Hepatocyte (in vitro differentiated cells): ENCODE data around the gene FAM47A. TPM values are rescaled to one million over a fixed set of nuclear protein-coding genes. Genes with fewer than 3 reads are reported as not detected.

ENCODE experiments used
- DNase-seq: peaks from one replicate; pipeline ENCODE4 v3.0.0-alpha.2; 2016; ENCODE audit warnings: low spot score
- H2AFZ ChIP-seq: fragments of 200-600 bp; sonication (generic); 2 replicates; pipeline ENCODE4 v1.6.0; 2016; ENCODE audit warnings: antibody characterized with exemption, mild to moderate bottlenecking
- H3K27ac ChIP-seq: fragments of 200-600 bp; sonication (generic); 2 replicates; pipeline ENCODE4 v1.5.1; 2016; ENCODE audit warnings: mild to moderate bottlenecking
- H3K27me3 ChIP-seq: fragments of 200-600 bp; sonication (generic); 2 replicates; pipeline ENCODE4 v1.6.1; 2016
- H3K36me3 ChIP-seq: fragments of 200-600 bp; sonication (generic); replicated peaks from 2 replicates; pipeline ENCODE4 v1.5.1; 2016; ENCODE audit warnings: low read depth; ENCODE audit not compliant: insufficient read depth
- H3K4me1 ChIP-seq: fragments of 200-600 bp; sonication (generic); 2 replicates; pipeline ENCODE4 v1.5.1; 2016; ENCODE audit warnings: mild to moderate bottlenecking, moderate library complexity; ENCODE audit not compliant: insufficient read depth
- H3K4me2 ChIP-seq: fragments of 200-600 bp; sonication (generic); 2 replicates; pipeline ENCODE4 v1.6.0; 2016
- H3K4me3 ChIP-seq: fragments of 200-600 bp; sonication (generic); 2 replicates; pipeline ENCODE4 v1.5.1; 2016; ENCODE audit warnings: mild to moderate bottlenecking
- H3K79me2 ChIP-seq: fragments of 200-600 bp; sonication (generic); 2 replicates; pipeline ENCODE4 v1.6.0; 2017; ENCODE audit warnings: mild to moderate bottlenecking
- H3K9me2 ChIP-seq: fragments of 200-600 bp; sonication (generic); replicated peaks from 2 replicates; pipeline ENCODE4 v1.6.0; 2017; ENCODE audit warnings: mild to moderate bottlenecking; ENCODE audit not compliant: insufficient read depth
- H3K9me3 ChIP-seq: fragments of 200-600 bp; sonication (generic); 2 replicates; pipeline ENCODE4 v1.5.1; 2016; ENCODE audit warnings: low read depth, mild to moderate bottlenecking
- H4K20me1 ChIP-seq: fragments of 200-600 bp; sonication (generic); 2 replicates; pipeline ENCODE4 v1.6.0; 2016; ENCODE audit warnings: mild to moderate bottlenecking; ENCODE audit not compliant: insufficient read depth, poor library complexity, severe bottlenecking
- CTCF ChIP-seq: fragments of 200-600 bp; sonication (generic); IDR thresholded peaks from 2 replicates; pipeline ENCODE4 v1.5.1; 2016; ENCODE audit warnings: antibody characterized with exemption, mild to moderate bottlenecking; ENCODE audit not compliant: poor library complexity
- EZH2 ChIP-seq: fragments of 200-600 bp; sonication (generic); IDR thresholded peaks from 2 replicates; pipeline ENCODE4 v1.6.1; 2016; ENCODE audit warnings: antibody characterized with exemption, mild to moderate bottlenecking, borderline replicate concordance
- EZH2phosphoT487 ChIP-seq: fragments of 200-600 bp; sonication (generic); IDR thresholded peaks from one replicate; pipeline ENCODE4 v1.6.1; 2018; ENCODE audit warnings: antibody characterized with exemption, mild to moderate bottlenecking, low read depth, moderate library complexity; ENCODE audit not compliant: unreplicated experiment, severe bottlenecking
- WGBS: methylation state at CpG from one replicate; pipeline ENCODE4 v1.1.6; 2016; ENCODE audit warnings: low lambda C conversion rate; ENCODE audit errors: missing lambda C conversion rate; 5-methylcytosine and 5-hydroxymethylcytosine counted together
- polyA plus RNA-seq: library from polyadenylated mRNA; unstranded; fragments of >200 nt; fragmentation: Nextera tagmentation; extraction: Ambion mirVana; gene quantifications from 2 replicates; pipeline ENCODE4 v1.2.1, GENCODE V29; 2016
- total RNA-seq: library from RNA; depleted of rRNA; stranded (reverse); fragments of >200 nt; gene quantifications from 2 replicates; pipeline ENCODE4 v1.2.3, GENCODE V29; 2014

Gene FAM47A
- total and polyA plus RNA-seq, 2 experiments from 2014 or later, result not detected

GRCh38 chrX:34140816-34141215 is 8.7 kb upstream of the FAM47A start:
- no peak overlapping the region for H3K27ac ChIP-seq
- H3K4me1 ChIP-seq, result no peaks in the 10 kb centered on the region
- H3K4me3 ChIP-seq, result no peak overlapping the region
- H4K20me1 ChIP-seq, result no peaks in the 10 kb centered on the region
- no peaks in the 10 kb centered on the region for H3K9me3 ChIP-seq
- H3K79me2 ChIP-seq, result no peaks in the 10 kb centered on the region
- TF ChIP-seq EZH2phosphoT487 (no peak), EZH2 (no peak), CTCF (no peak)
- H3K4me2 ChIP-seq, result no peak overlapping the region
- no peaks in the 10 kb centered on the region for H3K27me3 ChIP-seq
- WGBS, result 85% methylated on average over 1 of the region's 1 CpG
- H3K36me3 ChIP-seq, result no peaks in the 10 kb centered on the region
- no peak overlapping the region for H2AFZ ChIP-seq
- DNase-seq, result no peak
- H3K9me2 ChIP-seq, result no peaks in the 10 kb centered on the region

- Histone ChIP-seq H2AFZ (no peak overlapping the region), H4K20me1 (no peaks in the 10 kb centered on the region), H3K79me2 (no peaks in the 10 kb centered on the region), H3K4me2 (no peak overlapping the region), H3K27me3 (no peaks in the 10 kb centered on the region), H3K9me3 (no peaks in the 10 kb centered on the region), H3K4me1 (no peaks in the 10 kb centered on the region), H3K4me3 (no peak overlapping the region), H3K27ac (no peak overlapping the region), H3K36me3 (no peaks in the 10 kb centered on the region), H3K9me2 (no peaks in the 10 kb centered on the region)
- WGBS, result 98% methylated on average over 36 of the region's 41 CpGs
- TF ChIP-seq CTCF (no peak), EZH2phosphoT487 (no peak), EZH2 (no peak)
- no peak for DNase-seq
Measured at GRCh38 chrX:34130980-34131744, 952 bp downstream of the FAM47A start.

GRCh38 chrX:34130501-34130900 is 1.6 kb downstream of the FAM47A start:
- no peaks in the 10 kb centered on the region for H3K4me1 ChIP-seq
- no peaks in the 10 kb centered on the region for H3K27me3 ChIP-seq
- no peaks in the 10 kb centered on the region for H3K9me3 ChIP-seq
- H3K4me2 ChIP-seq, result no peak overlapping the region
- no peaks in the 10 kb centered on the region for H3K36me3 ChIP-seq
- H3K9me2 ChIP-seq, result no peaks in the 10 kb centered on the region
- TF ChIP-seq CTCF (no peak), EZH2phosphoT487 (no peak), EZH2 (no peak)
- no peaks in the 10 kb centered on the region for H4K20me1 ChIP-seq
- H3K27ac ChIP-seq, result no peak overlapping the region
- no peak for DNase-seq
- no peak overlapping the region for H2AFZ ChIP-seq
- no peaks in the 10 kb centered on the region for H3K79me2 ChIP-seq
- H3K4me3 ChIP-seq, result no peak overlapping the region
- WGBS, result 92% methylated on average over 23 of the region's 29 CpGs
